ENCODE results near the gene FIGN.

- TF ChIP-seq CTCF (IDR thresholded peaks at IDR 0.05) (no peak), ZFX (IDR thresholded peaks at IDR 0.05; ENCODE audit: borderline replicate concordance) (no peak)
These were observed 37.0 kb downstream of the FIGN start for GRCh38 chr2:163698857-163699256.
